ENCODE measurements around the gene ST8SIA1.
"Not testable (repeated sequence)": the region's sequence is repeated elsewhere in the genome, so short reads cannot be mapped to it uniquely, and the experiment has no call there.

The ST8SIA1 gene, protein sequence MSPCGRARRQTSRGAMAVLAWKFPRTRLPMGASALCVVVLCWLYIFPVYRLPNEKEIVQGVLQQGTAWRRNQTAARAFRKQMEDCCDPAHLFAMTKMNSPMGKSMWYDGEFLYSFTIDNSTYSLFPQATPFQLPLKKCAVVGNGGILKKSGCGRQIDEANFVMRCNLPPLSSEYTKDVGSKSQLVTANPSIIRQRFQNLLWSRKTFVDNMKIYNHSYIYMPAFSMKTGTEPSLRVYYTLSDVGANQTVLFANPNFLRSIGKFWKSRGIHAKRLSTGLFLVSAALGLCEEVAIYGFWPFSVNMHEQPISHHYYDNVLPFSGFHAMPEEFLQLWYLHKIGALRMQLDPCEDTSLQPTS

DNA sequence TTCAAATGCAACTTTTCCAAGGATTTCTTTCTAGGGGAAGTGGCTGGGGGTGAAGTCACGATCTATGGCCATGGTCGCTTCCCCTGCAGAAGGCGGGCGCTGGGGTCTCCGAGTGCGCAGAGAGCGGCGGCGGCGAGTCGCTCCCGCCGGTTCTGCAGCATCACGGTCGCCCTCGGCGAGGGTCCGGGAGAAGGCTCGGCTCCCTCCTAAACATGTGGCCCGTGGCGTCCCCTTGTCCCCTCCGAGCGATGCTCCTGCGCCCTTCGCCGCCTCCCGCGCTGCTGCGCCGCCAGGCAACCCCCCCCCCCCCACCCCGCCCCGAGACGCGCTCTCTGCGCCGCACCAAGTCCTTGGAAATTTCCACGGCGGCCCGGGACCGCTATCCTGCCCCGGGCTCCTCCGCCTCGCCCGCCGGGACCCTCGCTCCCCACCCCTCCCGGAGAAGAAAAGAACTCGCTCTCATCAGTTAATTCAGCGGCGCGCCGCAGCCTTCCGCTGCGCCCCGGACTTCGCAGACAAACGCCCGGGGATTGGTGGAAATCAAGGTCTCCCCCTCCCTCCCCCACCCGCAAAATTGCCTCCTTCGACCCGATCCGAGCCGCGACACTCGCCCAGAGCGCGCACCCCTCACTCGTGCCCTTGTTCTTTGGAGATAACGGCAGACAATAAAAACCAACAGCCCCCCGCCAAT is at the start of gene ST8SIA1:
ST8SIA1 (minus strand) TSS at position 298 of the 691 bp plus-strand sequence. CDS start 475 bp downstream, outside the sequence.
- DNase-seq (ENCODE audit: low read depth), result peak; percentile 3

DNA sequence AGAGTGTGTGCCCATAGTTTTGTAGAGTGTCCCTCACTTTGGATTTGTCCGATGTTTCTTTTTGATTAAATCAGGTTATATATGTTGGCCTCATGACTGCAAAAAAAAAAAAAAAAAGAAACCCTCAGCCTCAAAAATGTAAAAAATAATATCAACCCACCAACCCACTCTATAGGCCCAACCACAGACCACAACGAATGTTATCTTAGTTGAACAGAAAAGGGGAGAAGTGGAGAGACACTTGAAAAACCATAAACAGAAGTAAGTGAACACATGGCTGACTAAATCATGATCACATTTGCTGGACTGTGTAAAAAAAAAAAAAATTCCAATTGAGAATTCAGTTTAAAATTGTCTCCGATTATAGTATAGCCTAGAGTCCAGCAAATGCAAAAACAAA is 45.5 kb upstream of the ST8SIA1 start:
- no peak for DNase-seq (ENCODE audit: low read depth)

DNA sequence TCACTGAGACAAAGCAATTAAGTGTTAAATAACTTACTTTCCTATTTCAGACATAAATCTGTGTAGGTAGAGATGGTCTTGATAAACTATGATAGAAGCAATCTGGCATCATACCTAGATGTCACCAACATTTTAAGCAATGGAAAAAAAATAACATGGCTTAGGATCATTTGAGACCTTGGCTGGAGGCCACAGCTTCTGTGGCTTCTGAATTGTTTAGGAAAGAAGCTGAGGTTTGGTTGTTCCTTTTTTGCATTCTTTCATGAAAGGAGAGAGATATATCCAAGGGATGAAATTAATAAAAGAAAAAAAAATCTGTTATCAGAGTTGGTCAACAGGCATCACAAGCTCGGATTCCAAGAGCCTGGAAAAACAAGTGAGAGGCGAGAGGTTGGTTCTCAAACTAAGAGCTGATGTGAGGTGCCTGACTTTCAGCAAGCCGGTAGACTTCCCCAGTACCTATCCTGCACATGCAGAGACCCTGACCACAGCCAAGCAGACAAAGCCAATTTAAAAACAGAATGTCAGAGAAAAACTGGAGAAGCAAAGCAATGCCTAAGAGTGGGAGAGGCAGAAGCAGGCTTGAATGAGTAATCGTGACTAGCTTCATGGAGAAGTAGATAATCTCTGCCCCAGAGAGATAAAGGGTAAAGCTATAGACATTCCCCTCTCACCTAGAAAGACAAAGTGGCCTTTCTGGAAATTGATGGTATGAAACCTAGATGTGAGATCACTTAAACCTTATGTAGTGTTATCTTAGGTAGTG is 43.4 kb upstream of the ST8SIA1 start:
- DNase-seq (ENCODE audit: low read depth), result no peak

DNA sequence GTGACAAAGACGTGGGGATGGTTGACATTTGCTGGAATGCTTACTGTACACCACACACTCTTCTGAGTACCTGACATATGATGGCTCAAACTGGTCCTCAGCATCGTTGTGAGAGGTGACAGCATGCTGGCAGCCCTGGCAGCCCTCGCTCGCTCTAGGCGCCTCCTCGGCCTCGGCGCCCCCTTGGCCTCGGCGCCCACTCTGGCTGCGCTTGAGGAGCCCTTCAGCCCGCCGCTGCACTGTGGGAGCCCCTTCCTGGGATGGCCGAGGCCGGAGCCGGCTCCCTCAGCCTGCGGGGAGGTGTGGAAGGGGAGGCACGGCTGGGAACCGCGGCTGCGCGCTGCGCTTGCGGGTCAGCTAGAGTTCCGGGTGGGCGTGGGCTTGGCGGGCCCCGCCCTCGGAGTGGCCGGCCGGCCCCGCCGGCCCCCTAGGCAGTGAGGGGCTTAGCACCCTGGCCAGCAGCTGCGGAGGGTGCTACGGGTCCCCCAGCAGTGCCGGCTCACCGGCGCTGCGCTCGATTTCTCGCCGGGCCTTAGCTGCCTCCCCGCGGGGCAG is 42.2 kb upstream of the ST8SIA1 start:
- DNase-seq (ENCODE audit: low read depth), result not testable (repeated sequence)

DNA sequence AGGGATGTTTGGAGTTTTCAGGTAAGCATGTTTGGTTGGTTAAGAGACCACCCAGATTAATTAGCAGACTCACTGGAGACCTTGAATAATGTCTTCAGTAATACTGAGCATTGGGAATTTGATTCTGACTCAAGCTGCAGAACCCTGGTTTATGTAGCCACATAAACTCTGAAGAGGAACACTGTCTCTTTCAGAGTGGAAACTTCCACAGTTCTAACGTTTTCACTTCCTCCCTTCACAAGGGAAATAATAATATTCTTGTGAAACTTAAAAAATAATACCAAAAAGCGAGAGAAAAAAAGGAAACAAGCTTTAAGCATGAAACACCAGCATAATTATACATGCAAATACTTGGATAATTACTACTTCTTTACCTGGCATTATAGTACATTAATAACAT is 40.0 kb upstream of the ST8SIA1 start:
- no peak for DNase-seq (ENCODE audit: low read depth)

DNA sequence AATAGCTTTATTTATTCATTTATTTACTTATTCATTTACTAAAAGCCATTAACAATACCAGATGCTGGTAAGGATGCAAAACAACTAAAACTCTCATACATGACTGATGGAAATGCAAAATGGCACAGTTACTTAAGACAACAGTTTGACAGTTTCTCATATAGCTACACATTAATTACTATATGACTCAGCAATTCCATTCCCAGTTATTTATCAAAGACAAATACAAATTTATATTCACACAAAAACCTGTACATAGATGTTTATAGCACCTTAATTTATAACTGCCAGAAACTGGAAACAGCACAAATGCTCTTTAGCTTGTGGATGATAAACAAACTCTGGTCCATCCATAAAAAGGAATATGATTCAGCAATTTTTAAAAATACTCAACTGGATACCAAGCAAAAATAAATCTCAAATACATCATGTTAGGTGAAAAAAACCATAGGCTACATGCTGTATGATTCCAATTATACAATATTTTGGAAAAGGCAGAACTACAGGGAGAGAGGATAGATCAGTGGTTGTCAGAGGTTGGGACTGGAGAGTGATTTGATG is 37.9 kb upstream of the ST8SIA1 start:
- DNase-seq (ENCODE audit: low read depth), result no peak

DNA sequence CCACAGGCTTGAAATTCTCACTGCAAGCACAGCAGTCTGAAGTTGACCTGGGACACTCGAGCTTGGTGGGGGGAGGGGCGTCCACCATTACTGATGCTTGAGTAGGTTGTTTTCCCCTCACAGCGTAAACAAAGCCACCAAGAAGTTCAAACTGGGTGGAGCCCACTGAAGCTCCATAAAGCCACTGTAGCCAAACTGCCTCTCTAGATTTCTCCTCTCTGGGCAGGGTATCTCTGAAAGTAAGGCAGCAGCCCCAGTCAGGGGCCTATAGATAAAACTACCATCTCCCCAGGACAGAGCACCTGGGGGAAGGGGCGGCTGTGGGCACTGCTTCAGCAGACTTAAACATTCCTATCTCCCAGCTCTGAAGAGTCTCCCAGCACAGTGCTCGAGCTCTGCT is 31.7 kb upstream of the ST8SIA1 start:
- DNase-seq (ENCODE audit: low read depth), result no peak

DNA sequence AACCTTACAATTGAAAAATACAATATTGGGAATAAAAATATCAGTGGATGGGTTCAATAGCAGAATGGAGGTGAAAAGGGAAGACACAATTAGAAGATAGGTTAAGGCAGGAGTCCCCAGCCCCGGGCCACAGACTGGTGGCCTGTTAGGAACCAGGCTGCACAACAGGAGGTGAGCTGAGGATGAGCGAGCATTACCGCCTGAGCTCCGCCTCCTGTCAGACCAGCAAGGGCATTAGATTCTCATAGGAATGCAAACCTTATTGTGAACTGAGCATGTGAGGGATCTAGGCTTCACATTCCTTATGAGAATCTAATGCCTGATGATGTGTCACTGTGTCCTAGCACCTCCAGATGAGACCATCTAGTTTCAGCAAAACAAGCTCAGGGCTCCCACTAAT is 27.3 kb upstream of the ST8SIA1 start:
- DNase-seq (ENCODE audit: low read depth), result no peak

DNA sequence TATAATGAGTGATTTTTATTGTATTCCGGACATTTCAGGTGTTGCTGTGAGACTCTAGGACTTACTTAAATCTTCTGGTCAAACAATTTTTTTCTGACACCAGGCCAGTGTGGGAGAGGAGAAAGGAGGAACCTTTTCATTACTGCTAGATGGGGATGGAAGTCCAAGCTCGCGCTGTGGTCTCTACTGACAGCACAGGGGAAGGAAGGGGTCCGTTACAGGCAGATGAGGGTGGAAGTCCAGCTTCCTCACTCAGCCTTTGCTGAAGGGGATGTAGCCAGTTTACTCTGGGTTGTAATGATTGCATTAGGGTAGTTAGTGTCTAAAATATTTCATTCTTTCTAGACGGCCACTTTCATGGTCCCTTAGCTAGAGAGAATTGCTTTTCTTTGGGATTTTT is 26.3 kb upstream of the ST8SIA1 start:
- no peak for DNase-seq (ENCODE audit: low read depth)

DNA sequence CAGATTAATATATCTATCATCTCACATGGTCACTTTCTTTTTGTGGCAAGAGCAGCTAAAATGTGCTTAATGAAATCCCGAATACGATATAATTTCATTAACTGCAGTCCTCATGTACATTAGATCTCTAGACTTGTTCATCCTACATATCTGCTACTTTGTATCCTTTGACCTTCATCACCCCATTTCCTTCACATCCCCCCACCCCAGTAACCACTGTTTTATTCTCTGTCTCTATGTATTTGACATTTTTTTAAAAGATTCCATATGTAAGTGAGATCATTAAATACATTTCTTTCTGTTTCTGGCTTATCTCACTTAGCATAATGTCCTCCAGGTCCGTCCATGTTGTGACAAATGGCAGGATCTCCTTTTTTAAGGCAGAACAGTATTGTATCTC is 23.0 kb upstream of the ST8SIA1 start:
- DNase-seq (ENCODE audit: low read depth), result no peak

DNA sequence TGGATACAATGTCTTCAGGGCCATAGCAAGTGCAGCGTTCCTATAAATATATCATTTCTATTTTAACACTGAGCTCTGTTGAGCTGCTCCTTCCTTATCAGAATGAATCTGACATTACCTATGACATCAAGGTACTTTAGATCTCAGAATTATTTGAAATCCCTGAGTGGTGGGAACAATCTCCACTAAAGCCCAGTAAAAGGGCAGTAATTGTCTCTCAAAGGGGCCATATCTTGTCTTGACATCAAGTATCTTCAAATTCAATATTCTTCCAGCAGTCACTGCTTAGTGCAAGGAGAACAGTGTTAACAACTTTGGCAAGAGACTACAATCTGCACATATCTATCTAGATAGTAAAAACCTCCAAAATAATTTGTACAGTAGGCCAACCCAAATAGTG is 21.7 kb upstream of the ST8SIA1 start:
- no peak for DNase-seq (ENCODE audit: low read depth)

DNA sequence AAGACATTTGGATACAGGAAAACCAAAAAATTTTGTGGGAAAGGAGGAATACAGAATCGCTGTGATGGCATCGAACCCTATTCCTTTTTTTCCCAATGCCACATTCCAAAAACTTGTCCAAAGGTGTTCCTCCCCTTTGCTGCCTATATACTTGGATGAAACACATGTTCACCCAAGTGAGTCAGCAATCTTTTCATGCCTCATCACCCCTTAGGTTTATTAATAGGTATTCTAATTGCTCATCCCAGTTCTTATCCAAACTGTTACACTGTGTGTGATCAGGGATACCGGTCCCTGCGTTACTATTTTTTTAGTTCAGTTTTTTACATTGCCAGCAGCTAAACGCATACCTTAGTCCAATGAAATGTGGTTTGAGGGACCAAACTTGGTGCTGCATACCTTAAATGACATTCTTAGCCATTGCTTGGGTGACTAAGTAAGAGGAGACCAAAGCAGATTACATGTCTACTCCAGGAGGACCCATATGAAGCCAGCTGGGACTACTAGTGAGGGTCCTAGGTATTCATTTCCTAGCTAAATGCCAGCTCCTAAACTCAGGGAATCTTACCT is 20.6 kb upstream of the ST8SIA1 start:
- DNase-seq (ENCODE audit: low read depth), result no peak

DNA sequence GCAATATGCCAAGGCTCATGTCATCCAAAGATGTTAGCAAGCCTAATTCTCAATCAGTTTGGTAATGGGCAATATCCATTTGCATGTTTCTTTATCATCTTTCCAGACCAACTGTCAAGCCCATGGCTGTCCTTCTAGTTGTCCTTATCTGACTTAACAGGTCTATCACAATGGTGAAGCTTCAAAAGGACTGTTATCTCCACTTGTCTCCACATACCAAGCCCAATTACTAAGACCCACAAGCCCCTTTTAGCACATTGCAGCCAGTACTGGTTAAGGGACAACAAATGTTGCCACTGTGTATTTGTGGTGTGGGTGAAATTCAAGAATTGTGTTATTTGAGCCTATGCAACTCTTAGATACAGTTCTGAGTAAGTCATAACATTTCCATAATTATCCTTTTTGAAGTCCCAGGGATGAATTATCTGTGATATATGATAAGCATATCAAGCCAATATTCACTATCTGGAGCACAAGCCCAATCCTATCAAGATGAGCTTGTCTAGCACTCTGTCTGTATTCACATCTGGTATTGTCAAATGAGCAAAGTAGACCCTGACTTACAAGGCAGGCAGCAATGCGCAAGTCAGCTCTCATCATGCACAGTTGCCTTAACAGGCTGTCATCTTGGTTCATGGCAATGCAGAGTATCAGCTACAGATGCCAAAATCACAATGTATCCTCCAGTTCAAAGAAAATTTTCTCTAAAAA is 19.3 kb upstream of the ST8SIA1 start:
- DNase-seq (ENCODE audit: low read depth), result no peak

DNA sequence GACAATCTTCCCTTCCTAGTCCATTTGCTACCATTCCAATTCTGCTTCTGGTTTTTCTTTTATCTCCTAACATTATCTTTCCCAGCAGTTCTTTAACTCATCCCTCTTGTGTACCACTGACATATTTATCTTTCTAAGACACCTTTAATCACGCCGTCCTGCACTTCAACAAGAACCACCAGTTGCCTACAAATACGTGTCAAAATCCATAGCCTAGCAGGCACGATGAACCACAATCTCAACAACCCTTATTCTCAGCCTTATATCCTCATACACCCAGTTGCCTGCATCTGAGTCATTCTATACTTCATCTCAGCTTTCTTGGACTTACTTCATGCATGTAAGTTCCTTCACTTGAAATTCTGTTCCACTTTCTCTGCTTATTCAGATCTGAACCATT is 16.4 kb upstream of the ST8SIA1 start:
- no peak for DNase-seq (ENCODE audit: low read depth)

DNA sequence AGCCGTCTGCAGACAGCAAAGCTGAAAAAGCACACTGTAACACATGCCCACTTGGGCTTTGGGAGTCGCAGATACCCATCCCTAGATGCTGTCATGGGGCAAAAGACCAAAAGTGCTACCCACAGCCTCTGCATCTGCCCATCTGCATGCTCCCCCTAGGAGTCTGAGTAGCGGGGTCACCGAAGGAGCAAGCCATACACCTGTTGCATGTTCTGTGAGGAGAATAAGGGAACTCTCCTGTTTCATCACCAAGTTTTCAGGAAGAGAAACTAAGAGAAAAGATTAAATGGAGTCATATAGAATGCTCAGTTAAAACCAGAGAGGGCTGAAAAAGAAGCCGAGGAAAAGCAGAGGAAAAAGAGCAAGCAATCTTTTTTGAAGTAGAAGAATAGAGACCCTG is 13.7 kb upstream of the ST8SIA1 start:
- DNase-seq (ENCODE audit: low read depth), result no peak

DNA sequence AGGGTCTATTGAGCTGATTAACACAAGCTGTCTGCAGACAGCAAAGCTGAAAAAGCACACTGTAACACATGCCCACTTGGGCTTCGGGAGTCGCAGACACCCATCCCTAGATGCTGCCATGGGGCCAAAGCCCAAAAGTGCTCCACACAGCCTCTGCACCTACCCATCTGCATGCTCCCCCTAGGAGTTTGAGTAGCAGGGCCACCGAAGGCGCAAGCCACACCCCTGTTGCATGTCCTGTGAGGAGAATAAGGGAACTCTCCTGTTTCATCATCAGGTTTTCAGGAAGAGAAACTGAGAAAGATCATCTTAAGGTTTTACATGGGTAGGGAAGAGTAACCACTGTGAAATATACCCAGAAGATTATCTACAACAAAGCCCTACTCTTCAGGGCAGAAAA is 5.6 kb upstream of the ST8SIA1 start:
- no peak for DNase-seq (ENCODE audit: low read depth)

DNA sequence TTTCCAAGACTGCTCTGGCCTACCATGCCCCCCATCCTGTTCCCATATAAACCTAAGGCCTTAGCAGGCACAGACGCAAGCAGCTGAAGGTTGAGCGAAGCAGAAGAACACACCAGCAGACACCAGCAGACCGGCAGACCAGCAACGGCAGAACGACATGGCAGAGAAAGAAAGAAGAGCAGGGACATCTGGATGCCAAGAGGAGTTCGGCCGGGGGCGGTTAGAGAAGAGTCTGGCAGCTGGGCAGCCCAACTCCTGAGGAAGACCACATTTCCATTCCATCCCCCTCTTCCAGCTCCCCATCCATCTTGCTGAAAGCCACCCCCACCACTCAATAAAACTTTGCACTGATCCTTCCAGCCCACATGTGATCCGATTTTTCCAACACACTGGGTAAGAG is 5.2 kb upstream of the ST8SIA1 start:
- no peak for DNase-seq (ENCODE audit: low read depth)

DNA sequence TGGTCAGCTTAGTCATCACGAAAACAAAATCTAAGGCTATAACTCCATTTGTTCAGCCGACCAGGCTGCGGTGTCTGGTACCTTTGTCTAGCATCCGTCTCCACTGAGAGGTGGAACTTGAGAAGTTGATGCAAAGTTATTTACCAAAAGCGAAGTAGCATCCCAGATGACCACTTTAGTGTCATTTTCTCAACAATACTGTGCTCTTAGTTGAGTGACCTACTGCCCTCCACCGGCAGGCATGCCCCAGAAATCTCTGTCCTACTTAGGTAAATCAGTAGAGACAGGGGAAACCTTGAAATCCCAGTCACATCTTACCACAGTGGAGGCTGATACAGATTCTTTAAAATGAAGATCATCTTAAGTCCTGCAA is 1.3 kb upstream of the ST8SIA1 start:
- no peak for DNase-seq (ENCODE audit: low read depth)

DNA sequence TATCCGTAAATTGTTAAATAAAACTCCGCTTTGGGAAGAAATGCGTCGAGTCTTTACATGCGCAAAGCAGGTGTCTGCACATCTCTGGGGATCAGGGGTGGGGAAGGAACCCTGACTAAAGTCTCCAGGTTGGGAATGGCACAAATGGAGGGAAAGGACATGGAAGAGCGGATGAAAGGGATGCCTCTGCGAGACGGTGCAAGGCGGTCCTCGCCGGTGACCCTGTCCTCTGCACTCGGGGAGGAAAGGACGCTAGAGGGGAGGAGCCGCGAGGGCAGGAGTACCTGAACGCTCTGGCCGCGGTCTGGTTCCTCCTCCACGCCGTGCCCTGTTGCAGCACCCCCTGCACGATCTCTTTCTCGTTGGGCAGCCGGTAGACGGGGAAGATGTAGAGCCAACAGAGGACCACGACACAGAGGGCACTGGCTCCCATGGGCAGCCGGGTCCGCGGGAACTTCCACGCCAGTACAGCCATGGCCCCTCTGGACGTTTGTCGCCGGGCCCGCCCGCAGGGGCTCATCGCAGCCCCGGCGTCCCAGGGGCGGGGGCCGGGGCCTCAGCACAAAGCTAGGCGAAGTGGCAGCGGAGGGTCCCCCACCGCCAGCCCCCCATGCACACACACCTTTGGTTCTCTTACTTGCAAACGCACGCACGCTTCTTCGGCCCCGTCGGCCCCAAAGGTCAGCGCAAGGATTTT is 646 bp downstream of the ST8SIA1 start:
- no peak for DNase-seq (ENCODE audit: low read depth)

DNA sequence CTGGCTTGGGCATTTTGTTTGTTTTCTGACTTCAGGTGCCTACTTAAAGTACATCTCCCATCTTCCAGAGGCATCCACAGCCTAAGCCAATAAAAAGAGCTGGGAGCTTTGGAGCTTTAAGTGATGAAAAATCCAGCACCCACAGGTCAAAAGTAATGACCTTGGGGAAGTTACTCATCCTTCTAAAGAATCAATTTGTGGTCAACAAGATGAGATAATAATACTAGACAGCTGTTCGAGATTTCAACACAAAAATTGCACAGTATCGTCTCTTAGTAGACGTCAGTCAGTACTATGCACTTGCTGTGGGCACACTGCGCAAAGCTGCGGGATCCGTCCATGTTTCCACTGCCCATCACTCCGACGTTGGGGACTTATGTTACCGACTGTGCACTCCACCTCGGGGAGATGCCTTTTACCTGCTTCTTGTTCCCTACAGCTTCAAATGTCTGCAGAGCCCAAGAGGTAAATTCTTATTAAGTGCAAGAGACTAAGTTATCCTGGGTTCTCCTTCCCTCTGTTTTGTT is 1.3 kb downstream of the ST8SIA1 start:
- peak; percentile 75 for DNase-seq (ENCODE audit: low read depth)

DNA sequence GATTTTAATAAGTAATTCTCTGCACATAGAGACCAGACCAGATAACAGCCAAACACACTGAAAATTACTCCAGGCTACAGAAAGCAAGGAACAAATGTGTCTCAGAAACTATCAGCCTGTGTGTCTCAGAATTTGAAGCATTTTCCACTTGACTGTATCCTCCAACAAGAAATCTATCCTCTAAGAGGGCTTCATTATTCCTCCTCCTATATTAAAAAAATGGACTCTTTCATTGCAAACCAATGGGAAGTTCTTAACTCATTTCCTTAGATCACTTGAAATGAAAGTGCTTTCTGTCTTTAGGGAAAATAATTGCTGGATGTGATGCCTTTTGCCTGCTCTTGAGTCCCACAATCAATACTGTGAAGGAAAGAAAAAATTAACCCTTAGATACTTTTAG is 2.3 kb downstream of the ST8SIA1 start:
- DNase-seq (ENCODE audit: low read depth), result no peak

All from EH (cell line).